Measurements from ENCODE around the gene VAC14. TPM values are rescaled to one million over a fixed set of nuclear protein-coding genes. Genes with fewer than 3 reads are reported as not detected.

VAC14 gene
- total RNA-seq, 1 donor: 37.1 TPM

DNA sequence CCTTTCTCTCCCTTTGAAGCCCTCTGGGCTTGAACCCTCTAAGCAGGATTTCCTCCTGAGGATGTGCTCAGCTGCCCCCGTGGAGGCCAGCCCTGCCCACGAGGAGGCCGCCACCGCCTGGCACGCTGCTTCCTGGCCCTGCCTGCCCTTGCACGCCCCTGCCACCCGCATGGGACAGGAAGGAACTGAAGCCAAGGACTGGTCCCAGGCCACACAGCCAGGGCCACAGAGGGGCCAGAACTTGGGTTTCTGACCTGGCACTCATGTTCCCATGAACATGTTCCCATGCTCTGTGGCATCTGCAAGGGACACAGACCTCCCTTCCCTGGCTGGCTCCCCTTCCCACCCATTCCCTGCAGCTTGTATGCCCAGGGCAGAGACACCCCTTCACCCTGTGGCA, 91.0 kb downstream of the VAC14 start:
- H3K4me3 ChIP-seq (ENCODE audit: low read depth, low read length): no peak overlapping the region
- DNase-seq (ENCODE audit: low read depth): no peak
- TF ChIP-seq, protein P1, sequence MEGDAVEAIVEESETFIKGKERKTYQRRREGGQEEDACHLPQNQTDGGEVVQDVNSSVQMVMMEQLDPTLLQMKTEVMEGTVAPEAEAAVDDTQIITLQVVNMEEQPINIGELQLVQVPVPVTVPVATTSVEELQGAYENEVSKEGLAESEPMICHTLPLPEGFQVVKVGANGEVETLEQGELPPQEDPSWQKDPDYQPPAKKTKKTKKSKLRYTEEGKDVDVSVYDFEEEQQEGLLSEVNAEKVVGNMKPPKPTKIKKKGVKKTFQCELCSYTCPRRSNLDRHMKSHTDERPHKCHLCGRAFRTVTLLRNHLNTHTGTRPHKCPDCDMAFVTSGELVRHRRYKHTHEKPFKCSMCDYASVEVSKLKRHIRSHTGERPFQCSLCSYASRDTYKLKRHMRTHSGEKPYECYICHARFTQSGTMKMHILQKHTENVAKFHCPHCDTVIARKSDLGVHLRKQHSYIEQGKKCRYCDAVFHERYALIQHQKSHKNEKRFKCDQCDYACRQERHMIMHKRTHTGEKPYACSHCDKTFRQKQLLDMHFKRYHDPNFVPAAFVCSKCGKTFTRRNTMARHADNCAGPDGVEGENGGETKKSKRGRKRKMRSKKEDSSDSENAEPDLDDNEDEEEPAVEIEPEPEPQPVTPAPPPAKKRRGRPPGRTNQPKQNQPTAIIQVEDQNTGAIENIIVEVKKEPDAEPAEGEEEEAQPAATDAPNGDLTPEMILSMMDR (IDR thresholded peaks at IDR 0.05; ENCODE audit: insufficient read depth, low read depth, low read length): no peak

DNA sequence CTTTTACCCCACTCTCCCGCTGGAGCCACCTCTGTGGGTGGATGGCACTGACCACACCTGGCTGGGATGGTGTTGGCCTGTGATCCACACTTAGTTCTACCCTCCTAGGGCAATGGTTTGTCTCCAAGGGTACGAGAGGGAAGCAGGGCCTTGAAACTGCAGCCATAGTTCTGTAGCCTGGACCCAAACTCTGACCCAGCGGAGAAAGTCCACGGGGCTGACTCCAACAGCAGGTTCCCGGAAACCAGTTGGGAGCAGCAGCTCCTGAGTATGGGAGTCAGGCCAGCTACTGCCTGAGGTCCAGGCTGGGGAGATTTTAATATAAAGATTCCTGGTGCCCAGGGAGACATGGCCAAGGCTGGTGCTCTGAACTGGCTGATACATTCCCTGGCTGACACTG, 91.5 kb downstream of the VAC14 start:
- H3K4me3 ChIP-seq (ENCODE audit: low read depth, low read length): no peak overlapping the region
- no peak for DNase-seq (ENCODE audit: low read depth)
- TF ChIP-seq, protein P1 (IDR thresholded peaks at IDR 0.05; ENCODE audit: insufficient read depth, low read depth, low read length): no peak

DNA sequence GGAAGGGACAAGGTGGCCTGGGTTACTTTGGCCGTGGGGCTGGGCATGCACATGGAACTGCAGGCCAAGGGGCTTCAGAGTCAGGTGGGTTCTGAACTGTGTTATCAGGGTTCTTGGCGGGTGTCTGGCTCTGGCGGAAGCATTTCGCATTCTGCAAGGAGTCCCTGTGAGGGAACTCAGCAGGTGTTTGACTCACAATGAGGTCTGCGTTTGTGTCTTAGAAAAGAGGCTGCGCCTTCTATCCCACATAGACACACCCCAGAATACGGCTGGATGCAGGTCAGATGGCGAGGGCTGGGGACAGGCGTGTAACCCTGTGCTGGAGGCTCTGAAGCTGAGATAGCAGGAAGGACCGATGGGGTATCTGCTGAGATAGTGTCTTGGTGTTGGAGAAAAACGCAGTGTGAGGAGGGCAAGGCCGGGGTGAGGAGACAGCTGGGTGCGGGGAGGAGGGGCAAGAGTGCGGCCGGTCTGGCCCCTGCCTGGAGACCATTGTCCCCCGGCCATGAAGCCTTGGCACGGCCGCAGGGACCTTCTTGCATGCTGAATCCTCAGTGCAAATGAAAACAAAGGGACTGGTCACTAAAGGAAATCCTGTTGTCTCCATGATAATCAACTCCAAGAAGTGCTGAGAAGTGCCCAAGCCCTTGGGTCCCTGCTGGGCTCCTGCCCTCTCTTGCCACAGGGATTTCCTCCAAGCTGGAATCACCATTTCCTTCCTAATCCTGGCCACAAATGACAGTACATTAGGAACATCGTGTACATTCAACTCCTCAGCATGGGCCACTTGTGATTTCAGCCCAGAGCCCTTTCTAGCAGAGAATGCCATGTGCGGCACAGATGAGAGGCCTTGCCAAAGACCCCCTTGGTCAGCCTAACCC, 92.4 kb downstream of the VAC14 start:
- no peak for DNase-seq (ENCODE audit: low read depth)
- no peak overlapping the region for H3K4me3 ChIP-seq (ENCODE audit: low read depth, low read length)
- TF ChIP-seq, protein P1 (IDR thresholded peaks at IDR 0.05; ENCODE audit: insufficient read depth, low read depth, low read length): no peak

GRCh38 chr16:70706948-70707465, 94.0 kb downstream of the VAC14 start:
- H3K4me3 ChIP-seq (ENCODE audit: low read depth, low read length): no peak overlapping the region
- TF ChIP-seq, protein P1 (IDR thresholded peaks at IDR 0.05; ENCODE audit: insufficient read depth, low read depth, low read length): no peak
- DNase-seq (ENCODE audit: low read depth): peak; percentile 93

DNA sequence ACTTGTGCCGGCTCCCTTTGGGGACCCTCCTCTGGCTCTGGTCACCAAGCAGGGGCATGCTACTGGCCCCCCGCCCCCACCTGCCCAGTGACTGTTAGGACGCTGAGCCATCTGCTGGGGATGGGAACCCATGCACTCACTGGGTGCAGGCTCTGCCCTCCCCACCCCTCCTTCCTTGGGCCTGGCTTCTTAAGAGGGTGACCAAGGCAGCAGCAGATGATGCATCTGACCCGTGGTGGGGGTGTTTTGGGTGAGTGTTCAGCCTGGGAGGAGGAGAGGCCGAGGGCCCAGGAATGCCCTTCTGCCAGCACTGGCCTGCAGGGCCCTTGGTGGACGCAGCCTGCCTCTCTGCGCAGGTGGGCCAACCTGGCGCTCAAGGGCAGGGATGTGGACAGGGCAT, 95.9 kb downstream of the VAC14 start:
- no peak for DNase-seq (ENCODE audit: low read depth)
- no peak overlapping the region for H3K4me3 ChIP-seq (ENCODE audit: low read depth, low read length)
- TF ChIP-seq, protein P1 (IDR thresholded peaks at IDR 0.05; ENCODE audit: insufficient read depth, low read depth, low read length): no peak

GRCh38 chr16:70704586-70704985, 96.4 kb downstream of the VAC14 start:
- no peak overlapping the region for H3K4me3 ChIP-seq (ENCODE audit: low read depth, low read length)
- no peak for DNase-seq (ENCODE audit: low read depth)
- TF ChIP-seq, protein P1 (IDR thresholded peaks at IDR 0.05; ENCODE audit: insufficient read depth, low read depth, low read length): no peak

All from fibroblast of villous mesenchyme (primary cell).